CD4-positive, alpha-beta T cell treated with Interleukin-17A for 1 hour (primary cell): ENCODE results near the gene MROH7.

Experiments
- DNase-seq: peaks from one replicate; pipeline ENCODE4 v3.0.0-alpha.2; 2020

MROH7 gene

DNA sequence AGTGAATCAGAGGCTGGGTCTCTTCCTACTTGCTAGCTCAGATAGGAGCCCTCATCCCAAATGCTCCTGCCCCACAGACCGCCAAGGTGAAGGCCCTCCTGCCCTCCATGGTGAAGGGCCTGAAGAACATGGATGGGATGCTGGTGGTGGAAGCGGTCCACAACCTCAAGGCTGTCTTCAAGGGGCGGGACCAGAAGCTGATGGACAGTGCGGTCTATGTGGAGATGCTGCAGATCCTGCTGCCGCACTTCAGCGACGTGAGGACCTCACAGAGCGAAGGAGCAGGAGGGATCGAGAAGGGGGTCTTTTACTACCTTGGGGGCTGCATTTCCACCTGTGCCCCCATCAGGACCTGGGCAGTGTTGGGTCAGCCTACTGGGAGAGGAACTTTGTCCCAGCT is 59.5 kb downstream of the MROH7 start:
- no peak for DNase-seq

DNA sequence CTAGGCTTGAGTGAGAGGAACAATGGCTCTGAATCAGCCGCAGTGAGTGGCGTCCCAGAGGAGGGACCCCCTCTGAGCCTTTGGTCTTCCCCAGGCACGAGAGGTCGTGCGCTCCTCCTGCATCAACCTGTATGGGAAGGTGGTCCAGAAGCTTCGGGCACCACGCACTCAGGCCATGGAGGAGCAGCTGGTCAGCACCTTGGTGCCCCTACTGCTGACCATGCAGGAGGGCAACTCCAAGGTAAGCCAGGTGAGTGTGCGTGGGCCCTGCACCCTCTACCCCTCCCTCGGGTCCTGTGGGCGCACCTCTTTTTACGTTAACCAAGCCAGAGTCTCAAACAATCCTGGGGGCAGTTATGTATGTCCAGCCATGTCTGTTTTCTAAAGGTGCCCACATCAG is 60.4 kb downstream of the MROH7 start:
- DNase-seq: no peak

DNA sequence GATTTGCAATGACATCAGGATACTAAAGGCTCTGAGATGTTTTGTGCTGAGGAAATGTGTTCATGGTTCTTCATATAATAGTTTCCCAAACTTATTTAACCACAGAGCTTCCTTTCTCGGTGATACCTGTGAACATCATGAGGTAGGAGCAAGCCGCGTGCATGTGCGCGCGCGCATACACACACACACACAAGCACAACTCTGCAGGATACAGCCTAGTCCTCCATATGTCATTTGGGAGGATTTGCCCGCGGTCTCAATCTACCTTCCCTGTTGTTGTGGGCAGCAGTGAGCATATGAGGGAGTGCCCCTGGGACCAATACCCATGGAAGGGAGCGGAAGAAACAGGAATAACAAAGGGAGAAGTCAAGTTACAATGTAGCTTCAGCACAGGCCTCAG is 61.9 kb downstream of the MROH7 start:
- no peak for DNase-seq

DNA sequence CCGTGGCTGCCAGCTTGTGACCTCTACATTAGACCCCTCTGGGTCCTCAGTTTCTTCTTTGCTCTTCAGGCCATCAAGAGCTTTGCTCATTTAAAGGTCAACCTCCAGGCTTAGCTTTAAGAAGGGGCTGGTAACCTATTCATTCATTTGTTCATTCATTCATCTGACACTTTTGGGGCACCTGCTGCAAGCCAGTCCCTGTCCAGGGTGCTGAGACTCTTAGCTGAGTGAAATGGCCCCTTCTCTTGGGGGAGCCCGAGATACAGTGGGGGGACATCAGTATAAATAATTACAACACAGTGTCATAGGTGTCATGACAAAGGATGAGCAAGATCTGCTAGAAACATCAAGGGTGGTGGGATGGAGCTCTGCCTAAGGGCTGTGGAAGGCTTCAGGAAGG is 63.6 kb downstream of the MROH7 start:
- DNase-seq: no peak

DNA sequence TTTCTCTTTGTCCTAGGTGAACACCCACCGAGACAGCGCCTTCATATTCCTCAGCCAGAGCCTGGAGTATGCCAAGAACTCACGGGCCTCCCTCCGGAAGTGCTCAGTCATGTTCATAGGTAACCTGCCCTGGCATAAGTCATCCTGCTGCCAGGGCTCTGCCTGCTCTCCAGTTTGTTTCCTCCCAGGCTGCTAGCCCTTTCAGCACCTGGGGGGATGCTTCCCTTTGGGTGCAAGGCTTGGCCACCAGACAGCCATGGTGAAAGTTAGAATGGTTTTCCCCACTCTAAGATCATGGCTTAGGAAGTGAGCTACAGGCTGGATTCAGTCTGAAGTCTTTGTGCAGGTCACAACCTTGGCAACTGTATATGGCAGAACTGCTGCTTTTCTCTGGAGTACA is 64.8 kb downstream of the MROH7 start:
- DNase-seq: no peak

DNA sequence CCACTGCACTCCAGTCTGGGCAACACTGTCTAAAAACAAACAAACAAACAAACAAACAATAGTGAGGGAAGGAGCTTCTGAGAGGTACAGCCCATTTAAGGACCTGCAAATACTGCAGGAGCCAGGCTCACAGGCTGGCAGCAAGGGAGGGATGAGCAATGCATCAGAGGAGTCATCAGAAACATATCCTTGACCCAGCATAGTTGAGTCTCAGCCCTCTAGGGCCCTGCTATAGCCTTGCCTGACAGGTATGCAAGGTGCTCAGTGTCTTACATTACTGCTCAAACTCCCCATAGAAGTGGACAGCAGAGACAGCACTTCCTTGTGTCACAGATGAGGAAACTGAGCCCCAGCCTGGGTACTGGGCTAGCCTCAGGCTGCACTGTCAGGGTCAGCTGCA is 66.8 kb downstream of the MROH7 start:
- DNase-seq: no peak

DNA sequence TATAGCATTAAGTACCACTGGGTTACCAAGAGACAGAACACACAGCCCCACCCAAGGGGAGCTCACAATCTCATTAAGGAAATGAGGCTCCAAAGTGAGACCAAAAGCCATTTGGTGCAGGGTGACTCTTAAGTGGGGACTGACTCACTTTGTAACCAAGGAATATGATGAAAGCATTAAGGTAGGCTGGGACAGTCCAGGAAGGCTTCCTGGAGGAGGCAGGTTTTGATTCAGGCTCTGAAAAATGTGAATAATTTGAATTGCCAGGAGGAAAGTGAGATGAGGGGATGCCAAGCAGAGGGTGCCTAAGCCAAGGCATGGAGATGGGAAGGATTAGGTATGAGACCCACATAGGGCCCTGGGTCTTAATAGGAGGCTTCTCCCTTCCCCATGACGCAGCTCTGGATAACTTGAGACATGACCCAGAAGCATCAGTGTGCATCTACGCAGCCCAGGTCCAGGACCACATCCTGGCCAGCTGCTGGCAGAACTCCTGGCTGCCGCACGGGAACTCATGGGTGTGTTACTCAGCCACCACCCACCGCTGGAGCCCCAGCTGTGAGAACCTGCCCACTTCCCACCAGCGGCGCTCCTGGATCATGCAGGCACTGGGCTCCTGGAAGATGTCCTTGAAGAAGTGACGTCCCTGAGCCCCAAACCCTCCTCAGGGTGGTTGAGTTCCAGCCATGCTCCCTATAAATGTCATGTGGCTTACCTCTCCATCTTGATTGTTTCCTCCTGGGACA is 68.1 kb downstream of the MROH7 start:
- DNase-seq: no peak

DNA sequence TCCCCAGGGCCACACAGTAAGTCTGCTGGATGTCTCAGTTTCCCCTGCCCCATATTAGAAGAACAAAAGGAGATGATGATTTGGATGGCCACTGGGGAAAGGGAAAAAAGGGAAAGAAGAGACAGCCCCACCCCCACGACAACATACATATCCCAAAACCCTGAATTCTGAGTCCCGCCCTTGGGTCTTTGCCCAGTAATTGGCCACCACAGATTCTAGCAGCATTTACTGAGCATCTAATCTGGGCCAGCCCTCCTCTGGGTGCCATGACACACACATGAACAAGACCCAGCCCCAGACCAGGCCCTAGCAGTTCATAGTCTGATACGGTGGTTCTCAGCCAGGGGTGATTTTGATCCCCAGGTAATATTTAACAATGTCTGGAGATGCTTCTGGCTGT is 68.8 kb downstream of the MROH7 start:
- no peak for DNase-seq

DNA sequence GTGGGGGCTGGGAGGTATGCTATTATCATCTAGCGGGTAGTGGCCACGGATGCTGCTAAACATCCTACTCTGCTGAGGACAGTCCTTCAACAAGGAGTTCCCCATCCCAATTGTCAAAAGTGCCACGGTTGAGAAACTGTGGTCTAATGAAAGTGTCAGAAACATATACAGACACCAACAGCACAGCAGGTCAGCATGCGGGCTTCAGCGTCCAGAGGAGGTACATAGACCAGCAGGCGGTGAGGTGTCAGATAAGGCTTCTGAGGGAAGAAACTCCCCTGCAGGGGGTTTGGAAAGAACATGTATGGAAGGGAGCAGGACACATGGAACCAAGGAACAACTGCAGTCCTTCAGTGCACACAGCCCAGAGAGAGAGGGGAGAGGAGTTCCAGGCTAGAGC is 69.3 kb downstream of the MROH7 start:
- no peak for DNase-seq

DNA sequence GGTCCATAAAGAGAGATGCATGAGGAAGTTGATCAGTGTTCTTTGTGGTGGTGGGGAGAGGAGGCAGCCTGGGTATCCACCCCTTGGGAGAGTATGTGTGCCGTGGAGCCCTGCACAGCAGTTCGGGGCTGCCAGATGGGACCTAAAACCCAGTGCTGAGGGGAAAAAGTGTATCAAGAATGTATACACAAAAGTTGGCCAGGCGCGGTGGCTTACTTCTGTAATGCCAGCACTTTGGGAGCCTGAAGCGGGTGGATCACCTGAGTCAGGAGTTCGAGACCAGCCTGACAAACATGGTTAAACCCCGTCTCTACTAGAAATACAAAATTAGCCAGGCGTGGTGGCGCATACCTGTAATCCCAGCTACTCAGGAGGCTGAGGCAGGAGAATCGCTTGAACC is 70.0 kb downstream of the MROH7 start:
- DNase-seq: no peak

DNA sequence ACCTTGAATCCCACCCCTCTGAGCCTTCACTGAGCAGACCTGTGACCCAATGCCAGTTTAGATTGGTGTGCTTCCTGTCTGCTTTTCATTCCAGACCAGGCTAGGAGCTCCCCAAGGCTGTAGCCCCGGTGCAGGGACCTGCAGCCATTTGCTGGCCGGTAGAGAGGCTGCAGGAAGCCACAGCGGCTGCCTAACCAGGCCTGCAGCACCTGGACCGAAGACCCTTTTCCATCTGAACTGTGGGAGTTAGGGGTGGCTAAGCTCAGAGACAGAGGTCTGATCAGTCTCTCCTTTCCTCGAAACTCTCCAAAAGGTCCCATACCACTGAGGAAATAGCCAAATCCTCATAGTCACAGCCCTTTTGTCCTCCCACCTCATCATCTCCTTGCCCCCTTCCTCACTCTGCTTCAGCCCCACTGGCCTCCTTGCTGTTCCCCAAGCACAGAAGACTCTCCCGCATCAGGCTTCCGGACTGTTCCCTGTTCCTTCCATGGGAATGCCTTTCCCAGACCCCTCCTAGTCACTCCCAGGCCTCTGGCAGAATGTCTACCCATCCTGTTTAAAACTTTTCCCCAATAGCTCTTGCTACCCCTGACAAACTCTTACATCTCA is 73.4 kb downstream of the MROH7 start:
- no peak for DNase-seq

DNA sequence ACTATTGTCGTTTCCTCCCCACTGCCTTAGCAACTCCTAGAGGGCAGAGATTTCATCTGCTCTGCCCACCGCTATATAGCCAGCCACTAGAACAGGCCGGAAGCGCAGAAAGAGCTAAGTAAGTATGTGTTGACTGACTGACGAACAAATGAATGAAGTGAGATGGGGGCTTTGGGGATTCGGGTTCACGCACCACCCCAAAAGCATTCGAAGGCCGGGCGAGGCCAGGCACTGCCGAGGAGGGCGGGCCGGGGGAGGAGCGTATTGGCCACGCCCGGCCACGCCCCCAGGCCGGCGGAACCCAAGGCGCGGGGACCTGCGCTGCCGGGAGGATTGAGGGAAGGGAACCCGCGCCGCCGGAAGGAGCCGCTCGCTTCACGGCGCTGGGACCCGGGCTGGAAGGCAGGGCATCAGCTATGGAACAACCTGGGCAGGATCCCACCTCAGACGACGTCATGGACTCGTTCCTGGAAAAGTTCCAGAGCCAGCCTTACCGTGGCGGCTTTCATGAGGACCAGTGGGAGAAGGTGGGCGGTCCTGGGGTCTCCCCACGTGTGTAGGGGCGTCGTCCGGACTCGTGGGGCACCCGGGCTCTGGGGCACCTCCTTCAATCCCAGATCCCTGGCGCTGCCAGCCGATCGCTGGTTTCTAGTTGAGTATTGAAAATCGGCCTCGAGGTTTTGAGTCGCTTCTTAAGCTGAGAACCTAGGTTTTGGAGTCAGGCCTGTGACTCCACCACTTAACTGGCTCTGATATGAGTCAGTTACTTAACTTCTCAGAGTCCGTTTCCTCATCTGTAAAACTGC is 74.1 kb downstream of the MROH7 start, which contains the start of gene TTC4:
Gene TTC4, plus strand, starts transcription at position 369 of the 806 bp plus-strand sequence. Its CDS starts 48 bp downstream, at position 417.
- DNase-seq: peak; percentile 85

DNA sequence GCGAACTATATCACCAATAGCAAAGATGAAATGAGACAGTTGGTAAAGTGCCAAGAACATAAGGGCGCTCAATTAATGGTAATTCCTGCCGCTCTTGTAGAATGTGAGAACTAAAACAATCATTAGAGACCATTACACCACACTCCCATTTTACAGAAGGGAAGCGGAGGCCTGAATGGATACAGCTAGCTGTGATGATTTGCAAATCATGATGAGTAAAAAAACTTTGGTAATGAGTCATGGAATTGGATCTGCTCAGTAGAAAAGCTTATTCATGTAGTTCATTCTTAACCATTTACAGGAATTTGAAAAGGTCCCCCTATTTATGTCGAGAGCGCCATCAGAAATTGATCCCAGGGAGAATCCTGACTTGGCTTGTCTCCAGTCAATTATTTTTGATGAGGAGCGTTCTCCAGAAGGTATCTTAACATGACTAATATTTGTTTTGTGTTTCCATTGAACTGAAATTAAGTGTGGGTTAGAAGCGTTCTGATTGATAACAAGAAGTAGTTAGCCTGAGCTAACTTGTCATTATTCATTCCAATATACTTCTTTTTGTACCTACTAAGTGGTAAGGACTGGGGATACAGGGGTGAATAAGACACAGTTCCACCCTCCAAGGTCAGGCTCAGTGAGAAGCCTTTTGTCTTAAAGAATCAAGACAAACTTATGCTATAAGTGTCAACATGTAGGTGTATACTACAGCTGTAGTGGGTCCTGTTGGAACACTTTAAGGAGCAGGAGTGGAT is 74.9 kb downstream of the MROH7 start:
- no peak for DNase-seq

DNA sequence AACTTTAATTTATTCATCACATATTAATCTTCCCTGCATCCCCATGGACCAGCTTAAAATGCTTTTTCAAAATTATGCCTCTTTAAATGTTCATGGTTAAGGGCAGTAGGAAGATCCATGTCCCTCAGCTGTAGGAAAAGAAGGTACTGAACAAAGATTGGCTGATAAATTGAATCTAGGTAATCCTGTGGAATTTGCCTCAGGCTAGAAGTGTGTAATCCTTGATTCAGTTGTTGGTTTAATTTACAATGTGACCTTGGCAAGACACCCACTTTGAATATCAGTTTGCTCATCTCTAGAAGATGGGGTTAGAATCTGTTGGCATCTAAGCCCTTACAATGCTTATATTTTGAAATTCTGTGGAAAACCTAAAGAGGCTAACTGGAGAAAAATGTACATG is 80.1 kb downstream of the MROH7 start:
- no peak for DNase-seq

DNA sequence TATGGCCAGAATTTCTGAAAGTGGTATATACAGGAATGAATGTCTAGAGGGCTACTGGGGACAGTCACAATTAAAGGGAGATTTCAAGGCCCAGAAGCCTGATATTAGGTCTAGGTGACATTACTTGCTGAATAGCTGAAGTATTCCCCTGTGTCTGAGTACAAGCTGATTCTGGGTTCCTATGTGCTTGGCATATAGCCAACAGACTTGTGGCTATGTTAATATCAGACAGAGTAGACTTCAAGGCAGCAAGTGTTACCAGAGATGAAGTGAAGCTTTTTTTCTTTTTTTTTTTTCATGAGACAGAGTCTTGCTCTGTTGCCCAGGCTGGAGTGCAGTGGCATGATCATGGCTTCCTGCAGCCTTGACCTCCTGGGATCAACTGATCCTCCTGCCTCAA is 82.4 kb downstream of the MROH7 start:
- no peak for DNase-seq

DNA sequence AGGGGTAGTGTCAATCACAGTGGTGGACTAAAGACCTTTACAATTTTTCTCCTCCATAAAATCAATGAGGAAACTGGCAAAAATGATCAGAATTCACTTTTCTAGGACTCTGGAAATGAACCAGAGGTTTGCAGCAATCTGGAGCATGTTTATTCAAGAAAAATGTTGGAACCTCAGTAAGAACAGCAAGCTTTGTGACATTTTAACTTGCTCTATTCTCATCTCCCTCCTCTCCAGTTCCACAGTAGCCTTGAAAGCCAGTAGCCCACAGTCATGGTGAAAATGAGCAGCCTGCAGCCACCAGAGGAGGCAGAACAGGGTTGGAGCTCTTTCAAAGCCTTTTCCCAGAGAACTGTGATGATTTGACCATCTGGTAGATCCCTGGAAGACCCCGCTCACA is 83.2 kb downstream of the MROH7 start:
- no peak for DNase-seq

DNA sequence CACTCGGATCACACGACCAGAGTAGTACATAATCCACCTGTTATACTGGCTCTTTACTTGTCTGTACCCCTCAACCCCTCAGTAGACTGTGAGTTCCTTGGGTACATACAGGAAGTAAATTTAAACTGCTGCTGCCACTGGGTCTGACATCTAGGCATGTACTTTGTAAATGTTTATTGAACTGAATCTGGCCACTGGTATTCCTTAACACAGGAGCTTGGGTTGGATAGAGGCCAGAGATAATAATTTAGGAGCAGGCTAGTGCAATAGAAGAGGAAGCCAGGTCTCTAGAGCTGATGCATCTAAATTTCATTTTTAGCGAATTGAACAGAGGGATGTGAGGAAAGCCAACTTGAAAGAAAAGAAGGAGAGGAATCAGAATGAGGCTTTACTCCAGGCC is 86.4 kb downstream of the MROH7 start:
- no peak for DNase-seq

DNA sequence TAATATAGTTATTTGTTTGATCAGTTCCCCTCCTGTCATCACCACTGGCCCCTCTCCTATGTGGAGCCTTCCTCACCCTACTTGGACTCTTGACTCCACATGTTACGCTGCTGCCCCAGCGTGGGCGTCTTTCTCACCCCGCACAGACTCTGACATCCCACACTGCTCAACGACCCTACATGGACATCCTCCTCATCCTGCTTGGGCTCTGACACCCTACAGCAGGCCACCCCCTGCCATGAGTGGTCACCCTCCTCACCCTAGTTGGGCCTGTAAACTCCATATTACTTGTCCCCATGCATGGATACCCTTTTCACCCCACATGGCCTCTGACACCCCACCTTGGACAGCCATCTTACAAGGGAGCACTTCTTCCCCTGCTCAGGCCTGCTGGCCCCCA is 95.1 kb downstream of the MROH7 start:
- no peak for DNase-seq

DNA sequence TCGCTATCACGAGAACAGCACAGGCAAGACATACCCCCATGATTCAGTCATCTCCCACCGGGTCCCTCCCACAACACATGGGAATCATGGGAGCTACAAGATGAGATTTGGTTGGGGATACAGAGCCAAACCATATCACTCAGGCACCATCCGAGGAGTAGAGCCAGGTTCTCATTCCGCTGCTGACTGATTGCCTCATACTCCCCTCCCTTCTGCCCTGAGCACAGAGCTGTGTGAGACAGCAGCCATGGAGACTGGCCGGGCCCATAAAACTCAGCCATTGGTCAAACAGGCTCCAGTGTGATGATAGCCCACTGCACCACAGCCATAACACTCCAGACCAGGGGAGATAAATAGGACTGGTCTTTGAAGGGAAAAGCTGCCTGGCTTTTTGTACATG is 96.7 kb downstream of the MROH7 start:
- DNase-seq: no peak

DNA sequence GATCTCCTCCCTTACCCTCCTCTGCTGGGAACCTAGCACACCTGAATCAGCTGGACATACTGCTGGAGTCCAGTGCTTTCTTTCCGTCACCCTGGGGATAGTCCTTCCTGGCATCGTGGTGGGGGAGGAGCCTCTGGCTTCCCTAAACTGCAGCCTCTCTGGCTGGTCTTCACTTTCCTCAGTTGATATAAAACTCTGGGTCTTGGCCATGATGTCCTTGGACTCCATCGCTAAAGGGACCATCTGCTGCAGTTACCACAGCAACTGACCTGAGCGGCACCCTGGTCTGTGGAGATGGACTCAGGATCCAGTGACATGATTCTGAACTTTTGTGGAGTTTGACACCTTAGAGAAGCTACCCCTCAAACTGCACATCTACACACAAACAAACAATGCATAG is 99.9 kb downstream of the MROH7 start:
- DNase-seq: no peak

DNA sequence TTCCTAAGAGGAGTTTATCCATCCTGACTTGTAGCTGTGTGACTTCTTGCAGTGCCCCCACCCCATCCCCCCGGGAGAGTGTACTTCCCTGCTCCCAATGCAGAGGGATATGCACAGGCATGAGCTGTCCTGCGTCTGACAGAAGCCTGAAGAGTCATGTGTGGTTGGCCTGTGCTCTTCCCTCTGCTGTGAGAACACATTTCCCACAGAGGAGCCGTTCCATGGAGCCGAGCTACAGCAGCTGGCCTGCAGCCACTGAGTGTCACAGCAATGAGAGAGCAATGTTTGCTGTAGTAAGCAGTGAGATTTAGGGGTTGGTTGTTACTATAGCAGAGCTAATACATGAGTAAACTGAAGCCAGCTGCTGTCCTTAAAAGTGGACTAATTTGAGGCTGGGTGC is 100.7 kb downstream of the MROH7 start:
- DNase-seq: no peak

DNA sequence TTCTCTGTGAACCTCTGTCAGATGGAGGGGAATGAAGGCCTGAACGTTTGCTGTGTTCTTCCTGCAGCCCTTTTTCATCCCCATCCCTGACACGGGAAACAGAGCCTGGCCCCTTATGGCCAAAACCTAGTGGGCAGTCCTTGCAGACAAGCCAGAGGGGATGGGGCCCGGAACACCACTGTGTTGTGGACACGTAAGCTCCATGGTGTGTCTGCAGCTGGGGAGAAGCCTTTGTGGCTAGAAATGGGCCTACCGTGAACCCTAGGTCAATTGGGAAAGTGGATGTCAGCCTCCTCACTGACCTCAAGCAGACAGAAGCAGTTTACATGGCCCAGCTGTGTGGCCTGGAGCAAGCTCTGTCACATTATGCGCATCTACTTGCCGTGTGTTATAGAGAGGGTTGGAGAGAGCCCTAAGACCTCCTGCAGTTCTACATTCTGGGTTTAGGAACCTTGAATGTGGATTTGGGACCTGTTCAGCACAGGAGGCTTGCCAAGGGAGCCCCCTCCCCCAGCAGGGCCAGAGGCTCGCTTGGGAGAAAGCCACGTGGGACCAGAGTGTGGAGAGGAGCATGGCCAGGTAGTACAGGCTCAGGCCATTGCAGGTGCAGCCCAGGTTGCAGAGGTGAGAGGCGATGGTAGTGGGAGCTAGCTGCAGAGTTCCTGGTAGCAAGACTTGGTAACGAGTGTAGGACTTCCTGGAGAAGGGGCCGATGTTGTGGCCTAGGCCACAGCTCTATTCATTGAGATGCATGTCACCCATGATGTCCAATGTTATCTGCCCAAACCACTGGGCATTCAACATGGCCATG is 102.0 kb downstream of the MROH7 start:
- DNase-seq: no peak
